ENCODE measurements around the gene AUP1.

AUP1 gene

DNA sequence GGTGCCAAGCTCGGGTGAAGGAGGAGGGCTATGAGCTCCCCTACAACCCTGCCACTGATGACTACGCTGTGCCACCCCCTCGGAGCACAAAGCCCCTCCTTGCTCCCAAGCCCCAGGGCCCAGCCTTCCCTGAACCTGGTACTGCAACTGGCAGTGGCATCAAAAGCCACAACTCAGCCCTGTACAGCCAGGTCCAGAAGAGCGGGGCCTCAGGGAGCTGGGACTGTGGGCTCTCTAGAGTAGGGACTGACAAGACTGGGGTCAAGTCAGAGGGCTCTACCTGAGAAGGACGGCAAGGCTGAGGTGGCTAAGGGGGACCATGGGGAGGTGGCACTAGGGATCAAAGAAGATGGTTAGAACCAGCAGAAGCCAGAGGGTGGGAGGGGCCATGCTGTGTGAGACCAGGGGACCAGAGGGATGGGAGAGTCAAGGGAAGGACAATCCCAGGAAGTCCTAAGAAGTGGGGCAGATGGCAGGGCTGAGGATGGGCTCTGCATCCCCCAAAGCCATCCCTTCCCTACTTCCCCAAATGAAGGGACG, 27.4 kb upstream of the AUP1 start:
- DNase-seq (ENCODE audit: low read depth) = no peak

DNA sequence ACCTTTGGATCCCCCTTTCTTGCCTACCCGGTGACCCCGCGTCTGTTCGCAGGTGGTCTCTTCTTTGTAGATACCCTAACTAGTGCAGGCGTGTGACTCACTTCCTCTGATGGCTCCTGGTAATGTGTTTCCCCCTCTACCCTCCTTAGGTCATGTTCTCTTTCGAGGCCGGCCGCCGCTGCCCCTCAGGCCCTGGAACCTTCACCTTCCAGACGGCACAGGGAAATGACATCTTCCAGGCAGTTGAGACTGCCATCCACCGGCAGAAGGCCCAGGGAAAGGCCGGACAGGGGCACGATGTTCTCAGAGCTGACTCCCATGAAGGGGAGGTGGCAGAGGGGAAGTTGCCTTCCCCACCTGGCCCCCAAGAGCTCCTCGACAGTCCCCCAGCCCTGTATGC, 26.7 kb upstream of the AUP1 start:
- DNase-seq (ENCODE audit: low read depth) = no peak

DNA sequence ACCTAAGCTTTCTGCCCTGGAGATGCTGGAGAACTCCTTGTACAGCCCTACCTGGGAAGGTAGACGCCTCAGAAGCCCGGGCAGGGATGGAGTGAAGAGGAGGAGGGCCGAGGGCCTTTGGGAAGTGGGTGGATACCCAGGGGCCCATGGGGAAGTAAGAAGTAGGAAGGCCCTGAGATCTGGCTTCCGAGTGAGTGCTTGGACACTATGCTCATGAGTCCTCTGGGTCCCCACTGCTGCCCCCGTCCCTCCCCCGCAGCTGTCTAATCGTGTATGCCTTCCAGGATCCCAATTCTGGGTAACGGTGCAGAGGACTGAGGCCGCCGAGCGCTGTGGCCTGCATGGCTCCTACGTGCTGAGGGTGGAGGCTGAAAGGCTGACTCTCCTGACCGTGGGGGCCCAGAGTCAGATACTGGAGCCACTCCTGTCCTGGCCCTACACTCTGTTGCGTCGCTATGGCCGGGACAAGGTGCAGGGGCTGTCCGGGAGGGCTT, 26.2 kb upstream of the AUP1 start:
- no peak for DNase-seq (ENCODE audit: low read depth)

DNA sequence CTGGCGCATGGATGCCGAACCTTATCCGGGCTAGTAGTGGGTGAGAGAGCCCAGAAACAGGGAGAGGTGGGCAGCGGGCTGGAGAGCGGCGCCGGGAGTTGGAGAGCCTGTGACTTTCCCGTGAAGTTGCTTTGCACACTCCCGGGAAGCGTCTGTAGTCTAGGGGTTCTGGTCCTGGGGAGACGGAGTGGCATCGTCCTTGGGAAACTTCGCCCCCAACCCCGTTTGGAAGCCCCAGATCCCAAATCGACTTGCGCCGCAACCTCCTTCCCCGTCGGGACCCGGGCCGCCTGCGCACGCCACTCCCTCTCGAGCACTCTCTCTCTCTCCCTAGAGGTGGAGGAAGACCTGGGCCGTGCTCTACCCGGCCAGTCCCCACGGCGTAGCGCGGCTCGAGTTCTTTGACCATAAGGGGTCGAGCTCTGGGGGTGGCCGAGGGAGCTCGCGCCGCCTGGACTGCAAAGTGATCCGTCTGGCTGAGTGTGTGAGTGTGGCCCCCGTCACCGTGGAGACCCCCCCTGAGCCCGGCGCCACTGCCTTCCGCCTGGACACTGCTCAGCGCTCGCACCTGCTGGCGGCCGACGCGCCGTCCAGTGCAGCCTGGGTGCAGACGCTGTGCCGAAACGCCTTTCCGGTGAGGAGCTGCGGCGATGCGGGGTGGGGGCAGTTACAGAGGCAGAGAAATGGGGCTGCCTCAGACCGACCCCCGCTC, 25.5 kb upstream of the AUP1 start:
- peak; percentile 54 for DNase-seq (ENCODE audit: low read depth)

DNA sequence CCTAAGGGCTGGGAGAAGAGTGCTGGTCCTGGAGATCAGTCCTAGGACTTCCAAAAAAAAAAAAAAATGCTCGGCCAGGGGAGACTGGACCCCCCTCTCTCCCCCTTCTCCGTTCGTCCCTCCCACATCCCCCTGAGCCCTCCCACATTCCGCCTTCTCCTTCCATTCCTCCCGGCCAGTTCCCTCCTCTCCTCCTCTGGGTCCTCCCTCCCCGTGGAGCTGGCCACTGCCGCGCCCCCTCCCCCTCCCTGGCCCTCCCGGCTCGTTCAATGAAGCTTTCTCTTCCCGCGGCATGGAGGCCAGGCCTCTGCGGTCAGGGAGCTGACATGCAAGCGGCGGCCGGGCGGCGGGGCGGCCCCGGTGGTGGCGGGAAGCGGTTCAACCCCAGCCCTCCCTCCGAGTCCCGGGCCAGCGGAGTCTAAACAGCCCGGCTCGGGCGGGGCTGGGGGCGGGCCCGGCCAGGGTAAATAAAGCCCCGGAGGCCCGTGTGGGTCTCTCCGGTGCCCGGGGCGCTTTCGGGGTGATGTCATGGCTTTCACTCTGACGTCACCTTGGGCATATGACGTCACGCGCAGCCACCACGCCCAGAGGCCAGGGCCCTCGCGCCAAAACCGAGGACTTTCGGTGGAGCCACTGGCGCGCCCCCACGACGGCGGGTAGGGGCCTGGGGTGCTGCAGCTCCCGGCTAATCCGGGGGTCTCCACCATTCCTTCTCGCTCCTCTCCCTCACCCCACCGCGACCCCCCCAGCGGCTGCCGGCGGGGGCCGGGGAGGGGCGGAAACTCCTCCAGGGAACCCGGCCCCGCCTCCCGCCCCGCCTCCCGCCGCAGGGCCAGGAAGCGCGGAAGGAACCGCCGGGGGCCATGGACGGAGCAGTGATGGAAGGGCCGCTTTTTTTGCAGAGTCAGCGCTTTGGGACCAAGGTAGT, 24.6 kb upstream of the AUP1 start, which contains the start of the genes DOK1 and LOXL3:
Gene DOK1, plus strand, starts transcription at position 829 of the 928 bp plus-strand sequence. Its CDS starts 35 bp downstream, at position 864.
Gene LOXL3, minus strand, starts transcription at position 51 of the 928 bp plus-strand sequence. CDS start 1,308 bp downstream, outside the sequence.
- DNase-seq (ENCODE audit: low read depth) = peak; percentile 80

DNA sequence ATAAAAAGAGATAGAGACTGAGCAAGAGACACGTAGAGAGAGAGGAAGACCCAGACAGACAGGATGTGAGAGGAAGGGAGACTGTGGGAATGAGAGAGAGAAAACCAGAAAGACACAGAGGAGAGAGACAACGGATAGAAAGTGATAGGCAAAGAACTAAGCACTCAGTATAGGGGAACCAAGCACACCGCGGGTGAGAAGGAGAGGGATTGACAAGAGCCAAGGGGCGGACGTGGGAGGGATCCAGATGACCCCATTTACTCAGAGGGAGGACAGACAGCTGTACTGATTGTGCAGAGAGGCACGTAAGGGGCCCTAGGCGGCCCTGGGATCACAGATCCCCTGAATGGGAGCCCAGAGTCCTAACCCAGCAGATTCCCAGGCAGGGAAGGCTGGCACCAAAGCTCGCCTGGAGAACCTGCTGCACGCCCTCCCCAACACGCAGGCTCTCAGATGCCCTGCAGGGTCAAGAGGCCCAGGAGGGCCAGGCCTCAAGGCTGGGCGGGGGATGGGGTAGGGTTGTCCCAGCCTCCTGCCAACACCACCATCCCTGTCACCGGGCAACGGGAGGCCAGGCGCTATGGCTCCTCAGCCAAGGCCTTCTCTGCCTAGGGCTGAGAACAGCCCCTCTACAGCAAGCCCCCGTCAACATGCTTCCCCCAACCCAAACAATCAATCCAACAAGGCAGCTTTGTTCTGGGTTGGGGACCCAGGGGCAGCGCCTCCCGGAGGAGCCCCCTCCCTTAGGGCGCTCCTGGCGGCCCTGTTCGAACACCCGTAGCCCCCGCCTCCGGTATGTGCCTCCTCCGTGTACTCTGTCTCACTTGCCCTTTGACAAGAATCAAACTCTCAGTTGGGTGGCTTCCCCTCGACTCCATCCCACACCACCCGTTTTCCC, 23.7 kb upstream of the AUP1 start:
- no peak for DNase-seq (ENCODE audit: low read depth)

DNA sequence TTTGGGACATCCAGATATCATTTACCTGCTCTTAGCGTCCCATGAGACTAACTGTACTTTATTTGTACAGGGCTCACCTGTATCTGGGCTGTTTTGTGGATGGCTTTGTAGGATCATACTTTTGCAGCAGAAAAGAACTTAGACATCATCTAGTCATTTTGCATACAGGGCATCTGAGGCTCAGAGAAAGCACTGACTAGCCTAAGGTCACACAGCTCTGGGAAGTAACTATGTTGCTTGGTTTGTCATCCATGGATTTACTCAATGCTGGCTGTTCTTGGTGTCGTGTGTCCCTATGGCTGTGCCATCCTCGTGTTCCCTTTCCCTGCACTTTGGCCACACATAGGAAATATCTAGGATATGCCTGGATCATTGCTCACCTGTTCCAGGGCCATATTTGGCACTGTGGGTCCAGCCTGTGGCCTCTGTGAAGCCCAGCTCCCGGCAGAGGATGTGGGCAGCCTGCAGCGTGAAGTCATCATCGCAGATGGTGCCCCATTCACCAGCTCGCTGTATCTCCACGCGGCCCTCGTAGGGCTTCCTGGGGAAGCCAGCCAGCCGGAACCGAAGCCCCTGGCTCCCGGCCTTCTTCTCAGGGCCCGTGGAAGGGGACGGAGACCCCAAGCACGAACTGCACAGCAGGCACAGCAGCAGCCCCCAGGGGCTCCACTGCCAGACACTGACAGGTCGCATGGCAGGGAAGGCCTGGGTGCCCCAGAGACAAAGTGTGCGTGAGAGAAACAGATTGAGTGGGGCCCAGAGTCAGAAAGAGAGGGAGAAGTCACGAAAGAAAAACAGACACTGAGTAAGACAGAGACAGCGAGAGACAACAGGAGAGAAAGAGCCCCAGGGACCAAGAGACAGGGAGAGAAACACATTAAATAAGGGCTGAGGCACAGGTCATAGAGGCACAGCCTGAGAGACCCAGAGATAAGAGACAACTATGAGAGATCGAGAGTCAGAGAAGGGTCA, 22.7 kb upstream of the AUP1 start:
- no peak for DNase-seq (ENCODE audit: low read depth)

DNA sequence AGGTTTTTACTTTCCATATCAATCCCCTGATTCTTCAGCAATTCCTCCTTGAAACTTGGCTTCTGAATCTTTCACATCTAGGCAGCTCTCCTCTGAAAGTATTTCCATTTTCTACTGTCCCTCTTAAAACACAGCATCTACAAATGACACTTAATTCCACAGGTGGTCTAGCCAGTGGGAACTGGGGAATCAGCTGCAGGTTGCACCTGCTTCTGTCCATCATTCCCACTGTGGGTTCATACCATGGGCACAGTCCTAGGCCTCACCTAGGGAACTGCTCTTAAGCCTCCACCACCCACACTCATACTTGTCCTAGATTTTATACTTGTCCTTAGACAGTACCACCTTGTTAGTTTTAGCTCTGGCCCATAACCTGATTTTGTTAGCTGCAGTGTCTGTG, 22.0 kb upstream of the AUP1 start:
- DNase-seq (ENCODE audit: low read depth) = no peak

DNA sequence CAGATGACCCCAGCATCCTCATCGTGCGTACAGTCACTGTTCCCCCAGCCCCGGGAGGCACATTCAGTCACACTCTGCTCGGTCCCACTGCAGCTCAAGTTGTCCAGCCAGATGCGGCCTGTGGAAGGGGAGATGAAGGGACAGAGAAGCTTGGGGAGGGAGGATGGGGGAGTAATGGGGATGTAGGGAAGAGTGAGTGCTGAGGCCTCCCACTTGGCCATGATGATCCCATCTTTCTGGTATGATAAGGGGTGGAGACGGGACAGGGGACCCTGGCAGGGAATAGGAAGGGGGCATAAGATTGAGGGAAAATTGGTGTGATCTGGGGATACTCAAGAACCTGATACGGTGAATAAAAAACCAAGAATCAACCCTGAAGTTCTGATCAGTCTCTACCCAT, 20.7 kb upstream of the AUP1 start:
- no peak for DNase-seq (ENCODE audit: low read depth)

DNA sequence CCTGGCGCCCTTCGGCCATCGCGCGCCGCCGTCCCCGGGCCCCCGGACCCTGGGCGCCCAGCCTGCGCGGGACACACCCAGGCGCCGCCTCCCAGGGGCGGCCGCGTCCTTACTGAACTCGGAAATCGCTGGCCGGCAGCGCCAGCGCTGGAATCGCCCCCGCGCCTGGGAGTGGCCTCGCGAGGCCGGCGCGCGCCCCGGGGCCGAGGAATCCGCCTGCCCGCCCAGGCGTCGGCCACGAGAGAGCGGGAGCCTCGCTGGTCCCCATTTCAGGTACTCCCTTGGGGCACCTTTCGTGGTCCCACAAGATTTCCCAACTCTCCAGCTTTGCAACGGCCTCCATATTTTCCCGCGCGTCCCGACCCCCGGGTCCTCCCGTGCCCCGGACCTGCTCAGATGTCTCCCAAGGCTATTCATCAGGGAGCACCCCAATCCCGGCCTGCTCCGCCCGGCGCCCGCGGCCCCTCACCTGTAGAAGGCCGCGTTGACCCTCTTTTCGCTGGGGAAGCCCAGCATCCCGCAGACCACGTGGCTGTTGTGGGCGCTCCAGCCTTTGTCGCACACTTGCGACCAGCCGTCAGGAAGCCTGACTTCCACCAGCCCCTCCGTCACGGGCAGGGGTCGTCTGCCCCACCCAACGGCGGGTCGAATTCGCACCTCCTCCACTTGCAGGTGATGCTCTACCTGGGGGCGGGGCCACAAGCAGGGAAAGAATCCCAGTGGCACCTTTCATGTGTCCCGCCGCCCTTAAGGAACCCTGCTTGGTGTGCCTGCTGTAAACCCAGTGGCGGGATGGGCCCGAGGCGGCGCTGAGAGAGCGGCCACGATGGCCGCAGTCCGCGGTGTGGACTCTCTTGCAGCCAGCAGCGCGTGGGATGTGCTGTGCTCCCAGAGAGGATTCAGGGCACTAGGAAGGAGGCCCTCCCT, 19.7 kb upstream of the AUP1 start:
- peak; percentile 50 for DNase-seq (ENCODE audit: low read depth)

DNA sequence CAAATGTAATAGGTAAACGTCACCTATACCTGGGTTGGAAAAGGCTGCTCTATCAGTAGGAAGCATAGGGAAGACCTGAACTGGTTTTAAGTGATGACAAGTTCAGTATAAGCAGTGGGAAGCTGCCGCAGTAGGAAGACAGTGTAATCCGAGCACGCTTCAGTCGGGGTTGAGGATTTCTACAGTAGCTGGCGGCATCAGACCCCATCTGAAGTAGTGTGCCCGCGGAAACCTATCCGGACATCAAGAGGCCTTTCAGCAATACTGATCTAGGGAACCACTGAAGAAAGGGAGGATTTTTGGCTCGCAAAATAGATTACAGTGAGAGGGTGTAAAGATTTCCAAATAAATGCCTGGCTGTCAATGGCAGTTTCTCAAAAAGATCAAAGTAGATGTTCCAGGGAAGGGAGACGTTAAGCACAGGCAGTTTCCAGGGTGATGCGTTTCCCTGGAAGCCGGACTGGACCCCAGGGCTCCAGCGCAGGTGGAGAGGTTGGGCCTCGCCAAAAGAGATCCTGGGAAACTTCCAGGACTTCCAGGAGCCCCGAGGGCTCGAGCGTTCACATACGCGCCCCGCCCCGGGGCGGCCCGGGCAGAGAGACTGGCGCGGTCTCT, 18.9 kb upstream of the AUP1 start:
- DNase-seq (ENCODE audit: low read depth) = no peak

DNA sequence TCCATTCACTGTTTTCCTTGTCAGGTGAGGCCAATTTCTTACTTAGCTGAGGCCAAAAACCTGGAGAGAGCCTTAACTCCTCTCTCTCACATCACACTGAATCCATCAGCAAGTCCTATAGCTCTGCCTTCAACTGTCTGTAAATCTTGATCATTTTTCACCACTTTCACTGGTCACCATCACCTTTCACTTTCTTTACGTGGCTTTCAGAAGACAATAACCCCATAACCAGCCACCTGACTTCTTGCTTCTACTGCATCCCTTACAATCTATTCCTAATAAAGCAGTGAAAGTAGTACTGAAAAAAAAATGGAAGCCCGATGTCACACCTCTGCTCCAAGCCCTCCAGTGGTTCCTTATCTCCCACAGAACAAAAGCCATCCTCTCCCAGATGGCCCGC, 16.5 kb upstream of the AUP1 start:
- DNase-seq (ENCODE audit: low read depth) = no peak

DNA sequence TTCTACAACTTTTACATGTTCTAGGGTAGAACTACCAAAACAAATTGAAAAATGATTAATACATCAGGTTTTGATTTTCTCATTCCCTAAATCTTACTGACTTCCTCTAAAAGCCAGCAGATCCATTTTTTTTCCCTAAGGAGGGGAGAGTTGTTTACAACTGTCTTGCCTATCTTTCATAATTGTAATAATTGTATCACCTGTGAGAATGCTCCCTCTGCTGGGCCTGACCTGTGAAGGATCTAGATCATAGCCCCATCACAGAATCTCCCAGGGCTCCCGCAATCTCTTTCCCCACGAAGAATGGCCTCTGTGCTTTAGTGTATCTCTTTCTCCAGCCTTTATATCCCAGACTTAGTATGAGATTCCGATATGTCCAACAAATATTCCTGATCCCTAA, 15.1 kb upstream of the AUP1 start:
- no peak for DNase-seq (ENCODE audit: low read depth)

DNA sequence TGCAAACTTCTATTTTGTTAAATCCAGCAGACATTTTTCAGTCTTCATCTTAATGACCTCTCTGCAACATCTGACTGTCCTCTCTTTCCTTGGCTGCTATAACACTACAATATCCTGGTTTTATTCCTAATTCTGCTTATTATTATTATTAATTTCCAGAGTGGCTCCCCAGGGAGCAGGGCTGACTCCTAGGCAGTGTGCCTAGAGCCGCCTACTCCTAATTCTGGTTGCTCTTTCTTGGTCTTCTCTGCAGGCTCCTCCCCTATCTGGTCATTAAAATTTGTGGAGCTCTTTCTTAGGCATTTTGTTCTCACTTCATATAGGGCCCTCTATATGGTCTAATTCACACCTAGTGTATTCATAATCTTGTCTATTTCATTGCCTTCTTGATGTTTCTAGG, 13.5 kb upstream of the AUP1 start:
- no peak for DNase-seq (ENCODE audit: low read depth)

DNA sequence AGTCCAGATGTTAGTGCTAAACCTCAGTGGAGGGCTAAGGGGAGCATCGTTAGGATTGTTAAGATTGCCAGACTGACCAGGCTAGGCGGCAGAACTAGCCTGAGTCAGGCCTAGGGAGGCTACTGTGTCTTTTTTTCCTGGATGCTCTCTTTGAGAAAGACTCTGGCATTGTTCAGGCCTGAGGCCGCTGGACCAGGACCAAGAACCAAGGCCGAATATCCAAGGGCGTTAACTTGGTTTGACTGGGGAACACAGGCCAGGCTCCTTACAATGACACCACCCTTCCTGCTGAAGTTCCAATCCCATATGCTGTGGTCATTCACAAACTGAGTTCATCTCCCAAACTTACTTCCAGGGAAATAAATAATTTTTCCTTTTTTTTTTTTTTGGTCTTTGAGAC, 10.8 kb upstream of the AUP1 start:
- DNase-seq (ENCODE audit: low read depth) = no peak

DNA sequence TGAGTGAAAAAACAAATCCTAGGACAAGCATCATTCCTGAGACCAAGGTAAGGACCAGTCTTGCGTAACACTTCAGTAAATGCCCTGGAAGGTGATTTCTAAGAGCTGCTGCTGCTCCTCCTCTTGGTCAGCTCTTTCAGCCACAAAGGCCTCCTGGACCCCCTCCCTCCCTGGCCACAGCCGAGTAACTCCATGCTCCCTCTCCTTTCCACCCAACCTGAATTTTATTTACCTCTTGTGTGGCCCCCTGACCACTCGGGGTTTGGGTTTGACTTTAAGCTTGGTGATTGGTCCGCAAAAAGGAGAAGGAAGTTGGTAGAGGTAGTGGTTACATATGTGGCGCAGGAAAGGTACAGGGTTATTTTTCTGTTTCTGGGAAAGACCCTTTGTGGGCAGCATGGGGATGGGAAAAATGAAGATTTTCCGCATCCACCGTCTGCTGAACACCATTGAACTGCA, 9.4 kb upstream of the AUP1 start:
- no peak for DNase-seq (ENCODE audit: low read depth)

DNA sequence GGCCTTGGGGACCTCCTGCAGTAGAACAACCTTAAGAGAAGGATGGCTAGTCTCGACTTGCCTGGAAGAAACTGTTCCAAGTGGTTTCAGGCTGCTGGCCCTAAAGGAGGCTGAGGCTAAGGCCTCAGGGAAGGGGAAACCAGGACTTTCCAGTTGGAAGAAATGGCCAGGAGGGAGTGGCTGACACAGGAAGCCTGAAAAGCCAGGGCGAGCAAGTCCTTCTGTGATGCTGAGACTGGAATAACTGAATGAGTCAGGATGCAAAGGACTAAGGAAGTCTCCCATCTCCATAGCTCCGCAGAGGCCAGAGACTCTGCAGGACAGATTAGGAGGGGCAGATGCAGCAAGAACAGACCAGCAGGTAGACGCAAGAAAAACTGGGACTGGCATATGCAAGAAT, 7.6 kb upstream of the AUP1 start:
- DNase-seq (ENCODE audit: low read depth) = no peak

DNA sequence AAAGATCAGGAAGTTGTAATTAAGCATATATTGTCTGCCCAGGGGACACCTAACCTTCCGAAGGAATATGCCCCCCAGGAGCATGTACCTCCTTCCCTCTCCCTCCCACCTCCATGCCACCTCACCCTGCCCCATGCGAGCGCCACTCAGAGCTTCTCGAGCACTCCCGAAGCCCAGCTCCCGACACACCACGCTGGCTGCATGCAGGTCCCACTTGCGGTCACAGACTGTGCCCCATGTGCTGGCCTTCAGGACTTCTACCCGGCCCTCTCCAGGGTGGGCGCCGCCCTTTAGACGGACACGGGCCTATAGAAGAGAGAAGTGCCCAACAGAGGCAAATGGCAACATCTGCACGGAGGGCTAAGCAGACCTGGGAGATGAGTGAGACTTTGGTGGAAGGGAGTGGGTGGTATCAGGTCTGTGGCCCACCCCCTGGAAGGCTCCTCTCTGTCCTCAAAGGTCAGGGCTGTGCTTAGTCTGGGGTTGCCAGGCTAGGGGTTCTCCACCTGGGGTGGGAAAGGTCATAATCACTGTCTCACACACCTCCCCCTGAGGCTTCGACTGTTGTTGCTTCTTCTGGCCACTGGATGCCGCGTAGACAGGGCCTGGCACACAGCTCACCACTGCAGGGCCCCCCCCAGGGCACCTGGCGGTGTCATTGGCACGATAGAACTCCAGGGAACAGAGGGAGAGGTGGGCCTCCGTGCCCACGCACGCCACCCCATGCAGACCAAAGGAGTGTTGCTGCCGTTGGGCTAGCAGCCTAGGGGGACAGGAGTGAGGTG, 6.9 kb upstream of the AUP1 start:
- DNase-seq (ENCODE audit: low read depth) = no peak

Data from iris pigment epithelial cell (primary cell).